WI38 (cell line): ENCODE measurements around the gene CLIP2.
"Not testable (repeated sequence)": the region's sequence is repeated elsewhere in the genome, so short reads cannot be mapped to it uniquely, and the experiment has no call there.

Experiments used
- H3K4me3 ChIP-seq: 2 replicates; pipeline ENCODE4 v1.5.1; 2011; ENCODE audit warnings: low read depth, mild to moderate bottlenecking, control low read depth, low read length
- TF ChIP-seq, protein P1 (sequence below): IDR thresholded peaks from 2 replicates; pipeline ENCODE4 v1.5.1; 2012; ENCODE audit warnings: low read depth, mild to moderate bottlenecking, control low read depth, low read length

The CLIP2 gene

DNA sequence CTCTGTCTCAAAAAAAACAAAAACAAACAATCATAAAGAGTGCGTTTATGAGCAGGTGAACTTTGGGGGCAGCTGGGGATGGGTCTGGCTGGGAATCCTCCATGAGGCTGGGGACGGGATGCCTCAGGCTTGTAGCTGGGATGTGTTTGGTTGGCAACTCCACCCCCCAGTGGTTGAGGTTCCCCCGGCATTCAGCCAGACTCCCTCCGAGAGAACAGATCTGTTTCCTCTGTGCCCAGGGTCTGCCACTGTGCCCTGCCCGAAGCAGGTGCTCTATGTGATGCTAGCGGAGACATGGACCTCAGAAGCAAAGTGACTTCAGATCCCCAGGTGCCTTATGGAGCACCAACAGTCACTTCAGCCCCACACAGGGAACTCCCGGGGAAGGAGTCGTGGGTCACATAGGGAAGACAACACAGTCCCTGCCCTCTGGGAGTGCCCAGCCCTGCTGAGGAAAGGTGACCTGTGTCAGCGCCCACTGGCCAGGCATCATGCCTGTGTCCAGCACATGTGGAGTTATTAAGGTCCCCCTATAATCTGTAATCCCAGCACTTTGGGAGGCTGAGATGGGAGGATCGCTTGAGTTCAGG lies 135.2 kb downstream of the CLIP2 start:
- H3K4me3 ChIP-seq, result no peak overlapping the region
- TF ChIP-seq, protein P1, sequence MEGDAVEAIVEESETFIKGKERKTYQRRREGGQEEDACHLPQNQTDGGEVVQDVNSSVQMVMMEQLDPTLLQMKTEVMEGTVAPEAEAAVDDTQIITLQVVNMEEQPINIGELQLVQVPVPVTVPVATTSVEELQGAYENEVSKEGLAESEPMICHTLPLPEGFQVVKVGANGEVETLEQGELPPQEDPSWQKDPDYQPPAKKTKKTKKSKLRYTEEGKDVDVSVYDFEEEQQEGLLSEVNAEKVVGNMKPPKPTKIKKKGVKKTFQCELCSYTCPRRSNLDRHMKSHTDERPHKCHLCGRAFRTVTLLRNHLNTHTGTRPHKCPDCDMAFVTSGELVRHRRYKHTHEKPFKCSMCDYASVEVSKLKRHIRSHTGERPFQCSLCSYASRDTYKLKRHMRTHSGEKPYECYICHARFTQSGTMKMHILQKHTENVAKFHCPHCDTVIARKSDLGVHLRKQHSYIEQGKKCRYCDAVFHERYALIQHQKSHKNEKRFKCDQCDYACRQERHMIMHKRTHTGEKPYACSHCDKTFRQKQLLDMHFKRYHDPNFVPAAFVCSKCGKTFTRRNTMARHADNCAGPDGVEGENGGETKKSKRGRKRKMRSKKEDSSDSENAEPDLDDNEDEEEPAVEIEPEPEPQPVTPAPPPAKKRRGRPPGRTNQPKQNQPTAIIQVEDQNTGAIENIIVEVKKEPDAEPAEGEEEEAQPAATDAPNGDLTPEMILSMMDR, result no peak

DNA sequence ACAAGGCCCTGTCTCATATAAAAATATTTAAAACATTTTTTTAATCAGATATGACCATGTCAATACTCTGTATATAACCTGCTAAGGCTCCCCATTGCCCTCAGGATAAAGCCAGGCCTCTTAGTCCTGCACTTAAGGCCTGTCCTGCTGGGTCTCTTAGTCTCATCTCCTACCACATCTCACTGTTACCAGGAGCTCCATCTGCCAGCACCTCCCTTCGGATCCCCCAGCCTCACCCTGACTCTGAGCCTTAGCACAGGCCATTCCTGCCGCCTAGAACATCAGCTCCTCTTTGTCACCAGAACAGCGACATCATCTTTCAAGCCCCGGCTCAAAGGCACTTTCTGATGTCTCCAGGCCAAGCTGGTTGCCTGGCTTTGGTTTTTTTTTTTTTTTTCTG lies 138.8 kb downstream of the CLIP2 start:
- no peak overlapping the region for H3K4me3 ChIP-seq

DNA sequence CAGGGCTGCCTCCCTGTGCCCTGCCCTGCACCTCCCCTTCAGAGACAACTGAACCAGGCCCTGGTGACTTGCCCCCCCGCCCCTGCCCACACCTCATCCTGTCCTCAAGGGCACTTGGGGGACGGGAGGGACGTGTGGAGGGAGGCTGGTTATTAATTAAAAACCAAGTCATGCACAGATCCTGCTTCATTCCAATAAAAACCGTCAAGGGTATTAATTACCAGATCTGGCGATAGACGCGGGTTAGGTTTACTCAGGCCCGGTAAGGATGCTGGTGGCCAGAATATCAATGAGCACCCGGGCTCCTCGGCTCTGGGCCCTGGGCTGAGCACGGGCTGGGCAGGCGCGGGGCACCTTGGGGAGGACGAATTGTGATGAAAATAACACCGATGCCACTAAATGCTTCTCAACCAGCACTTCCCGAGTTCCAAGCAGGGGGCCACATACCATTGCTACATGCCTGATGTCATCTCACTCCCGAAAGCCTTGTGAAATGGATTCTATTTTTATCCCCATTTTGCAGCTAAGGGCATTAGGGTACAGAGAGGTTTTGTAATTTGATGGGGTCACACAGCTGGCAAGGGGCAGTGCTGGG lies 140.0 kb downstream of the CLIP2 start:
- no peak overlapping the region for H3K4me3 ChIP-seq
- TF ChIP-seq, protein P1, result no peak

More for the DNA sequence above, 138.8 kb downstream of the CLIP2 start:
- TF ChIP-seq, protein P1, result no peak

DNA sequence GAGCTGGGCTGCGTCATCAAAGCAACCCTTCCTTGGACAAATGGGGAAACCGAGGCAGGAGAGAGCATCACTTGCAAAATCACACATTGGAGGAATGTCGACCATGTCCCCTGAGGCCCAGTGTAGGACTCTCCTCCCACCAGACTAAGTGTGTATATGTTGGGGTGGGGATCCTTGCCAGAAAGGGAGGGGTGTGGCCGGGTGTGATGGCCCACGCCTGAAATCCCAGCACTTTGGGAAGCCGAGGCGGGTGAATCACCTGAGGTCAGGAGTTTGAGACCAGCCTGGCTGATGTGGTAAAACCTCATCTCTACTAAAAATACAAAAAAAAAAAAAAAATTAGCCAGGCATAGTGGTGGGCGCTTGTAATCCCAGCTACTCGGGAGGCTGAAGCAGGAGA lies 141.2 kb downstream of the CLIP2 start:
- H3K4me3 ChIP-seq, result not testable (repeated sequence)

DNA sequence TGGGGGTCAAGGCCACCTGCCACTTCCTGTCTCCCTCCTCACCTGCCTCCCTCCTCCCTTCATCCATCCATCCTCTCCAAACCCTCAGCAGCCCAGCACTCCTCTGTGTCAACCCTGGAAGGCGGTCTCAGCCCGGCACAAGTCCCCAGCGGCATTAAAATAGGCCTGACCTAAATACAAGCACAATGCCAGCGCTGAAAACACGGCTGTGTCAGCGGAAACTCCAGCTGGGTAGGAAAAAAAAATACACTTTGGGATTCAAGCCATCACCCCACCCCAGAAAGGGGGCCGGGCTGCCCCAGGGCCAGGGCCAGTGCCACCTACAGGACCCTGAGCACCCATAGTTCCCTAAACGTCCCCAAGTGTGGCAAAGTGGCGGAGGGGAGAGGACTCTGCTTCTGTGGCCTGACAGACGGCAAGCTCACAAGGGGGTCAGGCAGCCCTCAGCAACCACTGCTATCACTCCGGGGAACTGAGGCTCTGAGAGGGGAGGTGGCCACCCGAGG lies 141.8 kb downstream of the CLIP2 start:
- no peak overlapping the region for H3K4me3 ChIP-seq
- TF ChIP-seq, protein P1, result no peak

DNA sequence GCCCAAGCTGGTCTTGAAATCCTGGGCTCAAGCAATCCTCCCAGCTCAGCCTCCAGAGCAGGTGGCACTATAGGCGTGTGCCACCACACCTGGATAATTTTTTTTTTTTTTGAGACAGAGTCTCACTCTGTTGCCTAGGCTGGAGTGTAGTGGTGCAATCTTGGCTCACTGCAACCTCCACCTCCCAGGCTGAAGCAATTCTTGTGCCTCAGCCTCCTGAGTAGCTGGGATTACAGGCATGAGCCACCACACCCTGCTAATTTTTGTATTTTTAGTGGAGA lies 148.0 kb downstream of the CLIP2 start:
- not testable (repeated sequence) for H3K4me3 ChIP-seq

DNA sequence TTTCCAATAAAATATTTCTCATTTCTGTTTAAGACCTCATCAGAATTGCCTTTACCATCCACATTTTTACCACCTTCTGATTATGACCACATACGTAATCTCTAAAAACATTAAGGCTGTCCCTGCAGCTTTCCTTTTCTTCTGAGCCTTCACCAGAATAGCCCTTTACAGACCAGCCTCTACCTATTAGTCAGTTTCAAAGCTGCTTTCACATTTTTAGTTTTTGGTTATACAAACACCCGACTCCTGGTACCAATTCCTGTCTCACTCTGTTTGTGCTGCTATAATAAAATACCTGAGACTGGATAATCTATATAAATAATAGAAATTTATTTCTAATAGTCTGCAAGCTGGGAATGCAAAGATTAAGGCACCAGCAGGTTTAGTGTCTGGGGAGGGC lies 149.1 kb downstream of the CLIP2 start:
- TF ChIP-seq, protein P1, result no peak

DNA sequence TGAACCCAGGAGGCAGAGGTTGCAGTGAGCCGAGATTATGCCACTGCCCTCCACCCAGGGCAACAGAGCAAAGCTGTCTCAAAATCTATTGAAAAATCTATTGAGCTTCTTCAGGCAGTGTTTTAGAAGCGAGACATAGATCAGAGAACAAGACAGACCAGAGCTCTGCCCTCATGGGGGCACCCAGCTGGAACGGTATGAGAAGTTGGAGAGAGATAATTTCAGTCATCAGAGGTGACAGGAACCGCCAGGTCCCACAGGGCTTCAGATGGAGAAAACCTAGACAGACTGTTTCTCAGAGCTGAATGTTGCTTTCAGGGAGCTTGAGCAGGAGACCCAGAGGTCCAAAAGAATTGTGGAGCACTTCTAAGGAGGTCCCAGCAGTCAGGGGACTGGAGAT lies 150.3 kb downstream of the CLIP2 start:
- TF ChIP-seq, protein P1, result no peak
- no peak overlapping the region for H3K4me3 ChIP-seq

More for the DNA sequence above, 149.1 kb downstream of the CLIP2 start:
- H3K4me3 ChIP-seq, result no peak overlapping the region

DNA sequence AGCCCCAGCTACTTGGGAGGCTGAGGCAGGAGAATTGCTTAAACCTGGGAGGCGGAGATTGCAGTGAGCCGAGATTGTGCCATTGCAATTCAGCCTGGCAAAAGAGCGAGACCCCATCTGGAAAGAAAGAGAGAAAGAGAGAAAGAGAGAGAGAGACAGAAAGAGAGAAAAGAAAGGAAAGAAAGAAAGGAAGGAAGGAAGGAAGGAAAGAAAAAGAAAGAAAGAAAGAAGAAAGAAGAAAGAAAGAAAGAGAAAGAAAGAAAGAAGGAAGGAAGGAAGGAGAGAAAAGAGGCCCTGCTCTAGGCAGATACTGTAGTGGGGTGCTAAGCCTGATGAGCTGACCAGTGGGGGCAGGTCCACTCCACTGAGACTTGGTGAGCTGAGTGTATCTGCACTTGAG lies 150.9 kb downstream of the CLIP2 start:
- not testable (repeated sequence) for H3K4me3 ChIP-seq
